ENCODE measurements around the gene ALPK1. TPM values are rescaled to one million over a fixed set of nuclear protein-coding genes. Genes with fewer than 3 reads are reported as not detected.

Gene ALPK1
- total and polyA plus RNA-seq, 2 experiments from 2014 or later = 0.10 to 0.49 TPM

GRCh38 chr4:112449708-112450107 lies 152.5 kb downstream of the ALPK1 start:
- Histone ChIP-seq H3K27me3 (ENCODE audit: insufficient read depth) (no peaks in the 10 kb centered on the region), H3K36me3 (ENCODE audit: insufficient read depth) (peaks cover 5% of the 10 kb centered on the region; the same call in 1 of the 2 replicates), H2AFZ (no peak overlapping the region), H3K4me2 (no peak overlapping the region), H3K4me3 (no peak overlapping the region), H3K79me2 (replicated peaks; ENCODE audit: insufficient read depth) (no peaks in the 10 kb centered on the region), H3K9me2 (ENCODE audit: insufficient read depth) (no peaks in the 10 kb centered on the region; the same call in 1 of the 2 replicates), H3K27ac (ENCODE audit: low read depth) (no peak overlapping the region), H3K4me1 (ENCODE audit: insufficient read depth) (peaks cover 28% of the 10 kb centered on the region), H3F3A (replicated peaks; ENCODE audit: low read depth) (no peaks in the 10 kb centered on the region), H4K20me1 (replicated peaks; ENCODE audit: insufficient read depth) (no peaks in the 10 kb centered on the region)
- H3K4me1 Mint-ChIP-seq = peaks cover 24% of the 10 kb centered on the region
- no peak overlapping the region for H3K4me3 Mint-ChIP-seq
- peaks cover 6% of the 10 kb centered on the region for H3K36me3 Mint-ChIP-seq (ENCODE audit: low read depth)
- H3K27me3 Mint-ChIP-seq (ENCODE audit: insufficient read depth, low read depth, poor library complexity) = no peaks in the 10 kb centered on the region
- no peak overlapping the region for H3K27ac Mint-ChIP-seq
- peak in 1 of 2 experiments; percentile 13; a peak in 1 of 4 replicates for TF ChIP-seq CTCF (conservative IDR thresholded peaks at IDR 0.05; ENCODE audit: low read depth in 2 of 2)
- TF ChIP-seq STAT1 (IDR thresholded peaks at IDR 0.05; ENCODE audit: unreplicated experiment) = no peak
- DNase-seq (ENCODE audit: low spot score) = peak; percentile 27
- peaks cover 15% of the 10 kb centered on the region for H3K9me3 Mint-ChIP-seq
- ATAC-seq = peak; percentile 77

- no peaks in the 10 kb centered on the region for H3K36me3 Mint-ChIP-seq (ENCODE audit: low read depth)
- Histone ChIP-seq H4K20me1 (replicated peaks; ENCODE audit: insufficient read depth) (no peaks in the 10 kb centered on the region), H3K36me3 (ENCODE audit: insufficient read depth) (no peaks in the 10 kb centered on the region), H3K27ac (ENCODE audit: low read depth) (no peak overlapping the region), H3K79me2 (replicated peaks; ENCODE audit: insufficient read depth) (no peaks in the 10 kb centered on the region), H3K4me2 (no peak overlapping the region), H3K4me3 (no peak overlapping the region), H3K4me1 (ENCODE audit: insufficient read depth) (peaks cover 28% of the 10 kb centered on the region), H2AFZ (no peak overlapping the region), H3K9me2 (ENCODE audit: insufficient read depth) (no peaks in the 10 kb centered on the region; the same call in 1 of the 2 replicates), H3F3A (replicated peaks; ENCODE audit: low read depth) (no peaks in the 10 kb centered on the region), H3K27me3 (ENCODE audit: insufficient read depth) (no peaks in the 10 kb centered on the region)
- peaks cover 24% of the 10 kb centered on the region for H3K4me1 Mint-ChIP-seq
- H3K27me3 Mint-ChIP-seq (ENCODE audit: insufficient read depth, low read depth, poor library complexity) = no peaks in the 10 kb centered on the region
- H3K9me3 Mint-ChIP-seq = peaks cover 4% of the 10 kb centered on the region
- no peak overlapping the region for H3K27ac Mint-ChIP-seq
- no peak for DNase-seq (ENCODE audit: low spot score)
- no peak overlapping the region for H3K4me3 Mint-ChIP-seq
- ATAC-seq = no peak
- TF ChIP-seq POLR2AphosphoS5 (IDR thresholded peaks at IDR 0.05; ENCODE audit: low read depth) (no peak), NANOG (IDR thresholded peaks at IDR 0.05; ENCODE audit: borderline replicate concordance) (no peak), ZNF462 (CRISPR knock-in tag; IDR thresholded peaks at IDR 0.05) (no peak), ZNF331 (CRISPR knock-in tag; IDR thresholded peaks at IDR 0.05; ENCODE audit: low read depth) (no peak), EZH2 (IDR thresholded peaks at IDR 0.05; ENCODE audit: low read depth, unreplicated experiment) (no peak), CREB1 (CRISPR knock-in tag; IDR thresholded peaks at IDR 0.05; ENCODE audit: low read depth) (no peak), JUNB (IDR thresholded peaks at IDR 0.05; ENCODE audit: unreplicated experiment) (no peak), REST (IDR thresholded peaks at IDR 0.05; ENCODE audit: unreplicated experiment) (no peak)
Observed at GRCh38 chr4:112451104-112451503, 153.9 kb downstream of the ALPK1 start.

Data from GM23338 (cell line).